IPS-15b (cell line): ENCODE data around the gene SOCS3.
"Not testable (repeated sequence)": the region's sequence is repeated elsewhere in the genome, so short reads cannot be mapped to it uniquely, and the experiment has no call there.

ENCODE experiments used
- H3K27me3 ChIP-seq: one replicate; pipeline ENCODE4 v1.6.1; 2013; ENCODE audit warnings: low read length; ENCODE audit not compliant: control insufficient read depth, insufficient read depth
- H3K36me3 ChIP-seq: one replicate; pipeline ENCODE4 v1.6.1; 2013; ENCODE audit warnings: low read length; ENCODE audit not compliant: control insufficient read depth, insufficient read depth
- H3K4me1 ChIP-seq: one replicate; pipeline ENCODE4 v1.6.1; 2013; ENCODE audit warnings: mild to moderate bottlenecking, low read length; ENCODE audit not compliant: control insufficient read depth, insufficient read depth
- H3K4me3 ChIP-seq: one replicate; pipeline ENCODE4 v1.5.1; 2013; ENCODE audit warnings: low read depth, low read length
- H3K9ac ChIP-seq: one replicate; pipeline ENCODE4 v1.6.1; 2013; ENCODE audit warnings: low read depth, mild to moderate bottlenecking, low read length
- H3K9me3 ChIP-seq: one replicate; pipeline ENCODE4 v1.6.1; 2013; ENCODE audit warnings: mild to moderate bottlenecking, low read length; ENCODE audit not compliant: control insufficient read depth, insufficient read depth

The SOCS3 gene

GRCh38 chr17:78316867-78317789 lies 42.7 kb downstream of the SOCS3 start:
- H3K27me3 ChIP-seq, result peaks cover 4% of the 10 kb centered on the region
- H3K9me3 ChIP-seq, result no peaks in the 10 kb centered on the region
- no peaks in the 10 kb centered on the region for H3K36me3 ChIP-seq
- peaks cover 23% of the 10 kb centered on the region for H3K4me1 ChIP-seq
- H3K4me3 ChIP-seq, result peak overlapping the region; percentile 75
- no peak overlapping the region for H3K9ac ChIP-seq

- H3K9me3 ChIP-seq, result no peaks in the 10 kb centered on the region
- peak overlapping the region; percentile 77 for H3K9ac ChIP-seq
- H3K36me3 ChIP-seq, result no peaks in the 10 kb centered on the region
- peaks cover 4% of the 10 kb centered on the region for H3K27me3 ChIP-seq
- H3K4me3 ChIP-seq, result peak overlapping the region; percentile 75
- peaks cover 23% of the 10 kb centered on the region for H3K4me1 ChIP-seq
Observed at GRCh38 chr17:78316115-78316866, 43.6 kb downstream of the SOCS3 start.

GRCh38 chr17:78315355-78316114 lies 44.3 kb downstream of the SOCS3 start:
- Histone ChIP-seq H3K9ac (peak overlapping the region; percentile 77), H3K36me3 (no peaks in the 10 kb centered on the region), H3K9me3 (no peaks in the 10 kb centered on the region), H3K4me3 (peak overlapping the region; percentile 75), H3K4me1 (peaks cover 23% of the 10 kb centered on the region), H3K27me3 (peaks cover 4% of the 10 kb centered on the region)

- peaks cover 23% of the 10 kb centered on the region for H3K4me1 ChIP-seq
- no peak overlapping the region for H3K9ac ChIP-seq
- peak overlapping the region; percentile 49 for H3K4me3 ChIP-seq
Observed at GRCh38 chr17:78314683-78315354, 45.1 kb downstream of the SOCS3 start.

GRCh38 chr17:78313735-78314648 lies 45.9 kb downstream of the SOCS3 start:
- Histone ChIP-seq H3K27me3 (peaks cover 4% of the 10 kb centered on the region), H3K36me3 (no peaks in the 10 kb centered on the region), H3K9me3 (no peaks in the 10 kb centered on the region), H3K9ac (peak overlapping the region; percentile 12), H3K4me3 (peak overlapping the region; percentile 49), H3K4me1 (peaks cover 23% of the 10 kb centered on the region)

More at GRCh38 chr17:78314683-78315354, 45.1 kb downstream of the SOCS3 start:
- Histone ChIP-seq H3K9me3 (no peaks in the 10 kb centered on the region), H3K36me3 (no peaks in the 10 kb centered on the region), H3K27me3 (peaks cover 4% of the 10 kb centered on the region)

- H3K27me3 ChIP-seq, H3K9me3 ChIP-seq, H3K9ac ChIP-seq, H3K4me1 ChIP-seq, H3K36me3 ChIP-seq, H3K4me3 ChIP-seq: not testable (repeated sequence)
Observed at GRCh38 chr17:78309659-78310255, 50.1 kb downstream of the SOCS3 start.

- Histone ChIP-seq H3K9me3 (no peaks in the 10 kb centered on the region), H3K9ac (no peak overlapping the region), H3K27me3 (peaks cover 4% of the 10 kb centered on the region), H3K36me3 (no peaks in the 10 kb centered on the region), H3K4me3 (no peak overlapping the region), H3K4me1 (no peaks in the 10 kb centered on the region)
Observed at GRCh38 chr17:78307887-78308638, 51.8 kb downstream of the SOCS3 start.

- no peaks in the 10 kb centered on the region for H3K9me3 ChIP-seq
- no peaks in the 10 kb centered on the region for H3K4me1 ChIP-seq
- no peaks in the 10 kb centered on the region for H3K27me3 ChIP-seq
- H3K9ac ChIP-seq, result no peak overlapping the region
- H3K4me3 ChIP-seq, result no peak overlapping the region
- H3K36me3 ChIP-seq, result no peaks in the 10 kb centered on the region
Observed at GRCh38 chr17:78306913-78307312, 53.0 kb downstream of the SOCS3 start.
